NOMO-1 treated with DMSO at 0.1 percent for 48 hours (cell line): ENCODE measurements around the gene RASD2.

Experiments used
- DNase-seq: peaks from one replicate; lab custom pipeline; 2025; ENCODE audit not compliant: unreplicated experiment; lab: John Stamatoyannopoulos, UW

RASD2 gene

DNA sequence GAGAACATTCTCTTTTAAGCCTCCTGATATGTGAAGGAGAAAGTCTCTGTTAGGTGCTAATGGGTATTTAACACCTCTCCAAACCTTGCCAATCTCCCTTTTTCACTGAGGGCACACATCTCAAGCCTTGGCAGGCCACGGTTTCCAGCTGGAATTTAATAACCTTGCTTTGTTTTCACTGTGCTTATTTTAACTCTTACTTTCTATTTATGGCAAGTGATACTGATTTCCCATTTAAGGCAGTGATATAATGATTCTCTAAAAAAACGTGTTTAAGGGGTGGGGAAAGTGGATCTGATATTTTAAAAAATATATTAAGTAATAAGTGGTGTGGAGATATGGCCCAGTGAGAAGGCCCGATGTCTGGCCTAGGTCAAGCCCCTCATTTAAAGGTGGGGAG lies 1.1 kb upstream of the RASD2 start:
- DNase-seq: no peak

DNA sequence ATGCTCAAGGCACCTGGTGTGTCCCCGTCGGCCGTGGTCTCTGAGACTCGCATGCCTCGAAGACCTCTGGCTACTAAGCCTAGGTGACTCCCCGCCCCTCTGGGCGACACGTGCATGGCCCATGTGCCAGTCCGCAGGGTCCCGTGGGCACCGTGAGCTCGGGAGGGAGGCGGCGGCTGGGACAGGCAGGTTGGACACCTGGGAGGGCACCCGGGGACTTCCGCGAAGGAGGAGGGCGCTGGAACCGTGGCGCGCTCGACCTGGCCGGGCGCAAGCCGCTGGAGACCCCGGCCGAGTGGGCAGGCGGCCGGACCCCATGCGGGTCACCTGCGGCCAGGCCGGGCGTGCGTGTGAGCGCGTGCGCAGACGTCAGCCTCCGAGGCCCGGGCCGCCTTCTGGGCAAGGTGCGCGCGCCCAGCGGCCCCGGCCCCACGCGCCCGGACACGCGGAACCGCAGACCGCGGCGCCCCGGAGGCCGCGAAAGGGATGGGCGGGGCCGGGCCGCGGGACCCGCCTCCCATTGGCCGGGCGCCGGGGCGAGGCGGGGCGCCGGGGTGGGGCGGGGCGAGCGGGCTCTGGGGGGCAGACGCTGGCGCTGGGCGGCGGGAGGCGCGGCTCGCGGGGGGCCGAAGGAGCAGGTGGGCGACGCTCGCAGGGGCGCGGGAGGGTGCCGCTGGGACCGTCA lies 579 bp upstream of the RASD2 start:
- DNase-seq: peak; percentile 52

DNA sequence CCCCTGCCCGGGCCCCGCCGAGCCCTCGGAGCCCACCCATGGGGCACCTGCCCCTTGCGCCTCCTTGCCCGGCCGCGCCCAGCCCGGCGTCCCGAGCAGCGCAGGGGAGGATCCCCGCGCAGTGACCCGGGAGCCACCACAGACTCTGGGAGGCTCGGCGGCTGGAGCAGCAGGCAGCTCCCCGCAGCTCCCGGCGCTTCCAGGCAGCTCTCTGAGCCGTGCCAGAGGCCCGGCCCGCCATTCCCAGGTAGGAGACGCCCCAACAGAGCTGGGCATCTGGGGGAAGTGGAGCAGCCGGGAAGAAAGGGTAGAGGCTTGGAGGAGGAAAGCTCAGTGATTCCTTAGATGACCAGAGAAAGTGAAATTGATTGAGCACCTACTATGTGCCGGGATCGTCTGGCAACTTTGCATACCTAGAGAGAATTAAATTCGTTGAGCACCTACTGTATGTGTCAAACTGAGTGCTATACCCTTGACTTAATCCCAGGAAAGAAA lies 670 bp downstream of the RASD2 start:
- no peak for DNase-seq

DNA sequence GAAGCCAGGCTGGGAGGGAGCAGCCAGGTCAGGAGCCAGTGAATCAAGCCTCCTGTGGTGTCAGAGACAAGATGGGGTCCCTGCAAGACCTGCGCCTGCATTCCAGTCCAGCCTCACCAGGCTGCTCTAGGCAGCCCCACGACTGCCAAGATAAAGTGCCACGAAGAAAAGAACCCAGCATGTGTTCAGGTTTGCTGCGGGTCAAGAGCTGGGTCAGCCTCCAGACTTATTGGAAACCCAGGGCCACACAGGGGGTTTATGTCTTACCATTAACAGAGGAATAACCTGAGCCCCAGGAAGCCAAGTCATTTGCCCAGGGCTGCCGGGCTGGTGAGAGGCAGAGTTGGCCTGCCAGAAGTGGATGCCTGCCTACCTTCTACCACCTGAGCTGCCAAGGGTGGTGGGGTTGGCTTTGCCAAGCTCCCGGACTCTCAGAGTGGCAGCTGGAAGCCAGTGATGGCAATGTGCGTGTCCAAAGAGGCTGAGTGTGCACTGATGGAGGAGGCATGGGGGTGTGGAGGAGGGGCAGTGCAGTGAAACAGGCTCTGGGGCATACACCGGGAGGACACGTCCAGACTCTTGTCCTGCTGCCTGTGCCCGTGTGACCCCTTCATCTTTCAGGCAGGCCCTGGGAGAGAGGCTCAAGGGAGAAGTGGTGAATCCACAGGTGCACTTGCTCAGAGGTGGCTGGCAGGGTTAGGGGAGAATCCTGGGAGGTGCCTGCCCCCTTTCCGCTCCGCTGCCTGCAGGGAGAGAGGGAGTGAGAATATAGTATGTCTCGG lies 1.7 kb downstream of the RASD2 start:
- DNase-seq: no peak

DNA sequence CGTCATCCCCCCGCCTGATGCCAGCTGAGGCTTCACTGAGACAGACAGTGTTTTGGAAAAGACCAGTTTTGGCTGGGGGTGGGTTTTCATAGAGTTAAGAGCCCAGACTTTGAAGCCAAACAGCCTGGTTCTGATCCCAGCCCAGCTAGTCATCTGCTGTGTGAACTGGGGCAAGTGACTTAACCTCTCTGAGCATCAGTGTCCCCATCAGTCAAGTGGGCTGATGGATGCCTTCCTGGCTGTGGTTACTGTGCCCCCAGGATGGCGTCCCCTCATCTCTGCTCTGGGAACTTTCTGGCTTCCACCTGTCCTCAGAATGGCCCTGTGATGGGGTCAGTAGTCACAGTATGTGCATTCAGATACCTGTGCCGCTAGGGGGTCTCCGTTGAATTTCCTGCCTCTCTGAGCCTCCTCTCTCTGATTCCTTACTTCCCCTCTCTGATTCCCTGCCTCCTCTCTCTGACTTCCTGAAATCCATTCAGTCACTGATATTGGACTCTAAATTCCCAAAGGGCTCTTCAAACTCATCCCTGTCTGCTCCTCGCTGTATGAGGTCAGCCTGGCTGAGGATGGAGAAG lies 2.4 kb downstream of the RASD2 start:
- no peak for DNase-seq

DNA sequence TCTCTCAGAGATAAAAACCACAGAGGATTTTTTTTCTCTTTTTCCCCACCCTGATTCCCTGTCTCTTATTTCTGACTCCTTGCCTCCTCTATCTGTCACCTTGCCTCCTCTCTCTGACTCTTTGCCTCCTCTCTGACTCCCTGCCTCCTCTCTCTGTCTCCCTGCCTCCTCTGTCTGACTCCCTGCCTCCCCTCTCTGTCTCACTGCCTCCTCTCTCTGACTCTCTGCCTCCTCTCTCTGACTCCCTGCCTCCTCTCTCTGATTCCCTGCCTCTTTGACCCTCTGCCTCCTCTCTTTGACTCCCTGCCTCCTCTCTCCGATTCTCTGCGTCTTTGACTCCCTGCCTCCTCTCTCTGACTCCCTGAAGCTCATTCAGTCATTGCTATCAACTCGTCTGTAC lies 3.1 kb downstream of the RASD2 start:
- DNase-seq: no peak

DNA sequence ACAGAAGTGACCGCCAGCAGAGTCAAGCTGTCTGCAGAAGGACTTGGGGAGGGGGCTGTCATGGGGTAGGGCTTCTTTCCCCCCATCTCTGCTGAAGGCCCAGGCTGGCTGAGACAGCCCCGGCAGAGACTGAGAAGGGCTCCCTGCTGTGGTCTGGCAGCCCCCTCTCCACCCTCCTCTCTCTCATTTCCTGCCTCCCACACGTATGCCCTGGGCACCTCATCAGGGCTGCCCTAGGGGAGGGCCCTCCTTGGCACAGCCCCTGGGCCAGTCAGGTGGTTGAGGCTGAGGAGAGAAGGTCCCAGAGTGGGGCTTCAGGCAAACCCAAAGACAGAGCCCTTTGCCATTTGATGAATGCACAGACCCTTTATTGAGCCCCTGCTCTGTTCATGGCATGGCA lies 3.6 kb downstream of the RASD2 start:
- no peak for DNase-seq

DNA sequence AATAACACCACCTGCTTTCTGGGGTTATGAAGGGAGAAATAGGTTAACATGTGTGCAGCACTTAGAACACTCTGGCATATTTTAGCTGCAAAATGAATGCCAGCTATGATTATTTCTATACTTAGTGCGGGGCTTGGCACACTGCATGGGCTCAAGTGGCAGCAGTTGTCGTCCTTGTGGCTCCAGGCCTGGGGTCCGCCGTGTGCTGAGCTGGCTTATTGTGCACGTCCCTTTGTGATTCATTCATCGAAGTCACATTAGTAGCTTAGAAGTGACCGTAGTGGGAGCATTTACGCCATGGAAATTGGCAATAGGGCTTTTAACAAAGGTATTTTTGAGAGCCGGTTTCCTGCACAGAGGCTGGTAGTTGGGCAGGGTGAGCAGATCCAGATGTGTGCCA lies 4.2 kb downstream of the RASD2 start:
- no peak for DNase-seq

DNA sequence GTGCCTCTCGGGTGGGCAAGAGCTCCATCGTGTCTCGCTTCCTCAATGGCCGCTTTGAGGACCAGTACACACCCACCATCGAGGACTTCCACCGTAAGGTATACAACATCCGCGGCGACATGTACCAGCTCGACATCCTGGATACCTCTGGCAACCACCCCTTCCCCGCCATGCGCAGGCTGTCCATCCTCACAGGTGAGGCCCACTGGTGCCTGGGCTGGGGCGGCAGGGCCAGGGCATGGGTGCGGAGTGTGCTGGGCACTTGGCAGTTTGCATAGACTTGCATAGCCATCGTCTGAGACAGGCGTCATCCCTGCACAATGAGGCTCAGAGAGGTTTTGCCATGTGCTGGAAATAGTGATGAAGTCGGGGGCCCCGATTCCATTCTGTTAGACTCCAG lies 6.3 kb downstream of the RASD2 start:
- DNase-seq: no peak

DNA sequence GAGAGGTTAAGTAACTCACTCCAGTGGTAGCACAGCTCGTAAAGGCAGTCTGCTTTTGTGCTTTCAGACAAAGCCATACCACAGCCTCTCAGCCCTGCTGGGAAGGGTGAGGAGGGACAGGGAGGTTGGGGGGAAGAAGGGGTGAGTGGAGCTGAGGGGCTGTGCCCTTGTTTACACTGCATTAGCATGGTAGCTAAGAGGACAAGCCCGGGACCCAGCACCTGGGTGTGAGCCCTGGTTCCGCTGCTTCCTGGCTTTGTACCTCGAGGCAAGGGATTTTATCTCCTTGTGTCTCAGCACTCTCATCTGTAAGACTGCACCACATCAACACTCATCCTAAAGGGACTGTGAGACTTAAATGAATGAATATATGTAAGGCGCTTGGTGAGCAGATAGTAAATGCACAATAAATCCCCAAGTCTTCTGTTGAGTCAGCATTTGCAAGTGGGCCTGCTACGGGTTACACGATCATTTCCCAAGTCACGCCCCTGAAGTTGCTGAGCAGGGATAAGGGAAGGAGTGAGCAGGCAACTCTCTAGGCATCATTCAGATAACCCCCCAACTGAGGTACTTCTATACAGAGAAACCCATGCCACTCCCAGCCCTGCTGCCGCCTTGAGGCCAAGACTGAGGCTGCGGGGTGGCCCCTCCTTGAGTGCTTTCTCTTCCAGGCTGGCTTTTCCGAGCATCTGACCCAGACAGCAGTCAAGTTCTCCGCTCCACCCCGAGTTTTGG lies 7.5 kb downstream of the RASD2 start:
- DNase-seq: no peak

DNA sequence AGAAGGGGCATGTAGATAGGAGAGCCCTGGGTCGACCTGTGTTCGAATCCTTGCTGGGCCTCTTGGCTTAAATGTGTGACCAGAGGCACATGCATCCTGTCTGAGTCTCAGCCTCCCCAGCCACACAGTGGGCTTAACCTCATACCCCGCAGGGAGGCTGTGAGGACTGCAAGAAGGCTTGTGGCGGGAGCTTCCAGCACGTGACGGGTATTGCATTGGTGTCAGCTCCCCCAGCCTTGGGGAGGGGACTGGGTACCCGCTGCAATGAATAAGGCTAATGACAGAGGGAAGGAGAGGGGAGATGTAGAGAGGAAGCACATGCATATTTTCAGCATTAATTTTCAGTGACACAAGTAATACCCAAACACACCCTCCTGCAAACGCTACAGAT lies 8.1 kb downstream of the RASD2 start:
- DNase-seq: no peak

DNA sequence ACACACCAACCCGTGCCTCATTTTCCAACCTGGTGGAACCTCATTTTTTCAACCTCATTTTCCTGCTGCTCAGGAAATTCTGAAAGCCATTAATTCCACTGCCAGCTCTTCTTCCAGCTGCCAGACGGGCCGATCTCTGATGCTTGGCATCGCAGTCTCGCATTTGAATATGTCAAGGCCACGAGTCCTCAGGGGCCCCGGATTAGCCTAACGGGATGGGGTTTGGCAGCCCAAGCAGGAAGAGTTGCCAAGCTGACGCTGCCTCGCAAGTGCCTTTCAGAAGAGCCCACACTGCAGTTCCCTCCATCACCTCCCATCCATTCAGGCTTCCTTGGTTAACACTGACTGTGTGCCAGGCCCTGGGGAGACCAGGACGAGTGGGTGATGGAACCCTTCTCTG lies 8.7 kb downstream of the RASD2 start:
- no peak for DNase-seq

DNA sequence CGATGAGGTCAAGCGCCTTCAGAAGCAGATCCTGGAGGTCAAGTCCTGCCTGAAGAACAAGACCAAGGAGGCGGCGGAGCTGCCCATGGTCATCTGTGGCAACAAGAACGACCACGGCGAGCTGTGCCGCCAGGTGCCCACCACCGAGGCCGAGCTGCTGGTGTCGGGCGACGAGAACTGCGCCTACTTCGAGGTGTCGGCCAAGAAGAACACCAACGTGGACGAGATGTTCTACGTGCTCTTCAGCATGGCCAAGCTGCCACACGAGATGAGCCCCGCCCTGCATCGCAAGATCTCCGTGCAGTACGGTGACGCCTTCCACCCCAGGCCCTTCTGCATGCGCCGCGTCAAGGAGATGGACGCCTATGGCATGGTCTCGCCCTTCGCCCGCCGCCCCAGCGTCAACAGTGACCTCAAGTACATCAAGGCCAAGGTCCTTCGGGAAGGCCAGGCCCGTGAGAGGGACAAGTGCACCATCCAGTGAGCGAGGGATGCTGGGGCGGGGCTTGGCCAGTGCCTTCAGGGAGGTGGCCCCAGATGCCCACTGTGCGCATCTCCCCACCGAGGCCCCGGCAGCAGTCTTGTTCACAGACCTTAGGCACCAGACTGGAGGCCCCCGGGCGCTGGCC lies 11.0 kb downstream of the RASD2 start:
- DNase-seq: no peak

DNA sequence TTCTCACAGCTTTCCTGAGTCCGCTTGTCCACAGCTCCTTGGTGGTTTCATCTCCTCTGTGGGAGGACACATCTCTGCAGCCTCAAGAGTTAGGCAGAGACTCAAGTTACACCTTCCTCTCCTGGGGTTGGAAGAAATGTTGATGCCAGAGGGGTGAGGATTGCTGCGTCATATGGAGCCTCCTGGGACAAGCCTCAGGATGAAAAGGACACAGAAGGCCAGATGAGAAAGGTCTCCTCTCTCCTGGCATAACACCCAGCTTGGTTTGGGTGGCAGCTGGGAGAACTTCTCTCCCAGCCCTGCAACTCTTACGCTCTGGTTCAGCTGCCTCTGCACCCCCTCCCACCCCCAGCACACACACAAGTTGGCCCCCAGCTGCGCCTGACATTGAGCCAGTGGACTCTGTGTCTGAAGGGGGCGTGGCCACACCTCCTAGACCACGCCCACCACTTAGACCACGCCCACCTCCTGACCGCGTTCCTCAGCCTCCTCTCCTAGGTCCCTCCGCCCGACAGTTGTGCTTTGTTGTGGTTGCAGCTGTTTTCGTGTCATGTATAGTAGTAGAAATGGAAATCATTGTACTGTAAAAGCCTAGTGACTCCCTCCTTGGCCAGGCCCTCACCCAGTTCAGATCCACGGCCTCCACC lies 11.7 kb downstream of the RASD2 start:
- DNase-seq: peak; percentile 22

DNA sequence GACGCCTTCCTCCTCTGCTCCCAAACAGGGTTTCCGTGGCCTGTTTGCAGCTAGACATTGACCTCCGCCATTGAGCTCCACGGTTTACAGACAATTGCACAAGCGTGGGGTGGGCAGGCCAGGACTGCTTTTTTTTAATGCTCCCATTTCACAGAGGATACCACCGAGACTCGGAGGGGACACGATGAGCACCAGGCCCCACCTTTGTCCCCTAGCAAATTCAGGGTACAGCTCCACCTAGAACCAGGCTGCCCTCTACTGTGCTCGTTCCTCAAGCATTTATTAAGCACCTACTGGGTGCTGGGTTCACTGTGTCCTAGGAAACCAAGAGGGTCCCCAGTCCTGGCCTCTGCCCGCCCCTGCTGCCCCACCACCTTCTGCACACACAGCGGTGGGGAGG lies 12.2 kb downstream of the RASD2 start:
- DNase-seq: no peak

DNA sequence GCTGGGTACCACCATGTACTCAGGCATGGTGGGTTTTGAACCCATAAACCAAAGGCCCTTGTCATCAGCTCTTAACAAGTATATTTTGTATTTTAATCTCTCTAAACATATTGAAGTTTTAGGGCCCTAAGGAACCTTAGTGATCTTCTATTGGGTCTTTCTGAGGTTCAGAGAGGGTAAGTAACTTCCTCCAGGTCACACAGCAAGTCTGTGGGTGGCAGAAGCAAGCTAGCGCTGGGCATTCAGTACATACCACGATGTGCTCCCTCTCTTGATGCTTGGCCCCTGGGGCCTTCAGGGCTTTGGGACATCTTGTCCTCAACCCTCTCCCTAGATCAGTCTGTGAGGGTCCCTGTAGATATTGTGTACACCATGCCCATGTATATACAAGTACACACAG lies 12.7 kb downstream of the RASD2 start:
- DNase-seq: no peak

DNA sequence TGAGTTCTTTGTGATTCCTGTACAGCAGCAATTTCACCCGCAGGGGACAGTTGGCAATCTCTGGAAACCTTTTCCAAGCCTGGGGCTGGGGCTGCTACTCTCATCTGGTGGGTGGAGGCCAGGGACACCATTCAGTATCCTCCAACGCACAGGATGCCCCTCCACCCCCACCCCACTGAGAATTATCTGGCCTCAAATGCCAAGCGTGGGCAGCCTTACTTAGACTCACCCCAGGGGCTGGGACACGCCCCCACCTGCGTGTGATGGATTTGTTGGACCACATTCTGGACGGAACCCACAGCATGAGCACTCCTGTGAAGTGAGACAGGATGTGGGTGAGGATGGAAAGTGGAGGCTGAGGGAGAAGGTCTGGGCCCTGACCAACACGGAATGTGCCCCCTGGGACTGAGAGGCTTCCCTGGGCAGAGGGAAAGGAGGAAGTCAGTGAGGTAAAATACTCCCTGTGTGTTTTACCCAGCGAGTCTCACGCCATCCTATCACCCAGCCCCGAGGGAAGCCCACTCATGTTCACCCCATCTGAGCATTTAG lies 13.7 kb downstream of the RASD2 start:
- DNase-seq: no peak

DNA sequence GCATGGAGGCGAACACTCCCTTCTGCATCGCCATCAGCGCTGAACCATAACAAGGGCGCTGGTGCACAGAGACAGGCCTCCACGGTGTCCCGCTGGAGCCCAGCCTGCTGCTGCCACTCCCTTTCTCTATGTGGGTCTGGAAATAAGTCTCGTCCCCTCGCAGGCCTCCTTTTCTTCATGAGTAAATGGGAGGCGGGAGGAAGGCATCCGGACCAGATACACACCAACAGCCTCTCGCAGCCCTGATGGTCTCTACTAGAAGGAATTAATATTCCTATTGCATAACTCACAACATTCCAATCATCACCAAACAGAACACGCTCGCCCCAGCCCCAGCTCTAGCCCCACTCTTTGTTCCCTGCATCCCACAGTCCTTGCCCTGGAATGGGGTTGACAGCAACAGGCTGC lies 14.9 kb downstream of the RASD2 start:
- DNase-seq: no peak

DNA sequence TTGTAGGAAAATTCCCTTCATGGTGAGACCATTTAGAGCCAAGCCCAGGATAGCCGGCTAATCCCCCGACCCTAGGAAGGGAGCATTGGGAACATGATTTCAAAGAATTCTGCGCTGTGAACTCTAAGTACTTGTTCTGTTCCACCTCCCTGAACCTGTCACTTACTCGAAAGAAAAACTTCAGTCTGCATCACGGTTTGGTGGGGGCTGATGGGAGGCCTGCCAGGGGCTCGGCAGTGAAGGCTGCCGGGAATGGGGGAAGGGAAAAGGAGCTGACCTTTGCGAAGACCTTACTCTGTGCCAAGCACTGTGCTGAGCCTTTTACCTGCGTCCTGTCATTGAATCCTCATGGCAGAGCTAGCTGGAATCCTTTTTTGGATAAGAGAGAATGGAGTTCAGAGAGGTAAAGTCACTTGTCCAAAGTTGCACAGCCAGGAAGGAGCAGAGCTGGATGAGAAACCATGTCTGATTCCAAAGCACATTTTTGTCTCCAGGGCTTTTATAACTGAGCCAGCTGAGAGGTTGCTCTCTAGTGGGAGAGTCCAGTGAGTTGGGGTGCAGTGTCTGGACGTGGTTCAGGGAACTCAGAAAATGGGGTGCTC lies 15.4 kb downstream of the RASD2 start:
- DNase-seq: no peak

DNA sequence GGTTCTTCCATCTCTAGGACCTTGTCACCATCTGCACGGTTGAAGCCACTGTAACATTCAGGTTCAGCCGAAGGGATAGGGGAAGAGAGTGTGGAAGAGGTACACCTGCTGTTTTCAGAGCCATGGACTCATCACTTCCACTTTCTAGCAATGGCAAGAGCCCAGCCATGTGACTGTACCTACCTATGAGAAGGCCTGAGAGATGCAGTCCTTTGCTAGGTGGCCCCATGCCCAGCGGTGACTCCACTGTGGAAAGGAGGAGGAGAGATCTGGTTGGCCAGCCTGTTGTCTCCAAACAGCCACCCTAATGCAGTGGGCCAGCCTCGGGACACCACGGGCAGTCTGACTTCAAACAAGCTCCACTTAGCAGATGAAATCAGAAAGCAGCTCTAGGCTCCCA lies 16.0 kb downstream of the RASD2 start:
- DNase-seq: no peak
